Stimulated activated CD4-positive, alpha-beta T cell treated with anti-CD3 and anti-CD28 coated beads, Interleukin-4, amount 100 ng/mL, for 1 hour (primary cell): ENCODE results near the gene OSBPL10.
"Not testable (repeated sequence)": the region's sequence is repeated elsewhere in the genome, so short reads cannot be mapped to it uniquely, and the experiment has no call there.

Experiments used
- DNase-seq: peaks from one replicate; pipeline ENCODE4 v3.0.0-alpha.2; 2020

Gene OSBPL10

GRCh38 chr3:31692751-31693150 lies 288.3 kb downstream of the OSBPL10 start:
- DNase-seq, result no peak

DNA sequence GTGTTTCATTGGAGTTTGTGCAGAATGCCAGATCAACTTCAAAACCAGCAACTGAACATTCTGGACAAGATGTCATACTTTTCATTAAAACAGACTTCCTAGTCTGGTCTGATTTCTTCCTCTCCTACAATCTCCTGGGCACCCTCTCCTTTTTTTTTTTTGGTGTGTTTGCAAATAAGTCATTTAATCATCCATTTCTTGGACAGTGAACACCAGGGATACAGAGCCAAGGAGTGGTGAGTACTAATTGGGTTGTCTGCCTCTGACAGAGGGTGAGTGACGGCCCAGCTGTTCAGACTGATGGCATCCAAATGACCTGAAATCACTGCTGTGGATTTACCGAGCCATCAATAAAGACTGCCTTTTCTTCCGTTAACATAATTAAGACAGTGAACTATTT lies 290.3 kb downstream of the OSBPL10 start:
- DNase-seq, result no peak

GRCh38 chr3:31689523-31689922 lies 291.5 kb downstream of the OSBPL10 start:
- DNase-seq, result not testable (repeated sequence)

- DNase-seq, result no peak
Measured at GRCh38 chr3:31688984-31689383, 292.1 kb downstream of the OSBPL10 start.

GRCh38 chr3:31687020-31687802 lies 293.9 kb downstream of the OSBPL10 start:
- DNase-seq, result no peak

- DNase-seq, result no peak
Measured at GRCh38 chr3:31680072-31680870, 300.8 kb downstream of the OSBPL10 start.

- DNase-seq, result no peak
Measured at GRCh38 chr3:31676556-31676955, 304.5 kb downstream of the OSBPL10 start.

GRCh38 chr3:31673950-31674349 lies 307.1 kb downstream of the OSBPL10 start:
- no peak for DNase-seq

DNA sequence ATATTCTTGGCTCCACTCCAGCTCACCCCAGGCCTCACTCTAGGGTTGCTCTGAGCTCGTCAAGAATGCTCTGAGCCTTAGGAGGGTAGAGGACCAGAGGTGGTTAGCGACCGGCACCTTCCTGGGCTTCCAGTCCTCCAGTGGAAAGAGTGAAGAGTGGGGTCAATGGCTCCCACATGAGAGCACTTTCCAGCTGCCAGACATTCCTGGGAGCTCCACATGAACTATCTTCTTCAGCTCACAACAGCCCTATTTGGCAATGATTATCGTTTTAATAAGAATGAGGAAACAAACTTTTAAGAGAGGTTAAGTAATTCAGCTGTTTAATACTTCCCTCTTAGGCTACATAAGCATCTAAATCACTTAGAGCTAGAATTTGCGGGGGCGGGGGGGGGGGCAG lies 309.1 kb downstream of the OSBPL10 start:
- no peak for DNase-seq

- no peak for DNase-seq
Measured at GRCh38 chr3:31671451-31671850, 309.6 kb downstream of the OSBPL10 start.

GRCh38 chr3:31670722-31671121 lies 310.3 kb downstream of the OSBPL10 start:
- no peak for DNase-seq

DNA sequence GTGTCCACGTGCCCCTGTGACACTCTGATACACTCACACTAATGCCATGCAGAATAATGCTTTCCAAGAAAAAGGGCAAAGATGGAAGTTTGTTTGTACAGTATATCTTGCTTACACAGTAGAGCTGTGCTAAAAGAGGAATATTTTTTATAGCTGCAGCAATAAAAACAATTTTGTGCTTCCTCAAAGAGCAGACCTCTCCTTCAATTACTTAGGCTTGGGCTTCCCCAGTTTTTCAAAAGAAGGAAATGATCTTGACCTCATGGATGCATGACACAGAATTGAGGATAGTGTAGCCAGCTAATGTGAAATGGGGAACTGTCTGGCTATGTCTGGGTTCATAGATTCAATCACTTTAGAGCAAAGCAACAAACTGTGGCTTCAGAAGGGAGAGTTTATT lies 310.9 kb downstream of the OSBPL10 start:
- DNase-seq, result no peak

DNA sequence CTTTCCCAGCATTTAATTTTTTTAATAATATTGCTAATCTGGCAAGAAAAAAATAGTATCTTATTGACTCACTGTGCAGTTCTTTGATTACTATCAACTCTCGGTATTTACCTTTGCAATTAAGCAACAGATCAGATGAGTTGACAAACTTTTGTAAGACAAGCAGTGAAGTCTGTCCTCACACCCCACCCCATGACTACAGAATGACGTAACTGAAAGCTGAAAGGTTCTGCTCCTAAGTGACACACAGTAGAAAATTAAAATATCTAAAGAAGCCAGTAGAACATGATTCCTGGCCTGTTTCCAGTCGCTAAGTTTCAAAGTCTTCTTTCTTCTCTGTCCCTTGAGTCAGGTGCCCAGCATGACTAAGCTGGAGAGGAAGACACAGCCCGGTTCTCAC lies 312.8 kb downstream of the OSBPL10 start:
- DNase-seq, result no peak

- no peak for DNase-seq
Measured at GRCh38 chr3:31667582-31667981, 313.5 kb downstream of the OSBPL10 start.

- no peak for DNase-seq
Measured at GRCh38 chr3:31664031-31664430, 317.0 kb downstream of the OSBPL10 start.

DNA sequence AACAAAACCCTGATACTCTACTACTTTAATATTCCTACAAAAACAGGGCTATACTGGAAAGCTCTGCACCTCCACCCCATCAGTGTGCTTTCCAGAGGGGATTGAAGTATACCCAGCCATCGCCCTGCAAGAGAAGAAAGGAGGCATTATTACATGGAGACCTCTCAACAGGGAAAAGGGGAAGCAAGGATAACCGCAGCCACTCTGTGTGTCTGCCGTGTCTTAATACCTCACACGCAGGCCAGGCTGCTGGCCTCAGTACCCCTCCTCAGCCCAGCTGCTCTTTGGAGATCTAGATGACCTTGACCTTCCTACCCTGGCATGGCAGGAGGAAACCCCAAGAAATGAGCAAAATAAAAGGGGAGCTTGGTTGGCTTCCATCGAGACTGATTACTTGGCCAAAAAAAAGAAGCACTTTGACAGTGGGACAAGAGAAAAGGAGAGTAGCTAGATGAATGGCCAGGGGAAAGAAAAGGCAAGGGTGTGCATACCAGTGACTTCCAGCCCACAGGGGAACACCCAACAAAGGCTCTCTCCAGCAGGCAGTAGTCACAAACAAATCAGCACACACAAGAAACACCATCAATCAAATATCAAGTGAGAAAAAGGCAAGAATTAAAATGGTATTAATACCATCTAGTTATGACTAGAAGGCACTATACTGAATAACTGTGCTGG lies 318.9 kb downstream of the OSBPL10 start:
- DNase-seq, result no peak

DNA sequence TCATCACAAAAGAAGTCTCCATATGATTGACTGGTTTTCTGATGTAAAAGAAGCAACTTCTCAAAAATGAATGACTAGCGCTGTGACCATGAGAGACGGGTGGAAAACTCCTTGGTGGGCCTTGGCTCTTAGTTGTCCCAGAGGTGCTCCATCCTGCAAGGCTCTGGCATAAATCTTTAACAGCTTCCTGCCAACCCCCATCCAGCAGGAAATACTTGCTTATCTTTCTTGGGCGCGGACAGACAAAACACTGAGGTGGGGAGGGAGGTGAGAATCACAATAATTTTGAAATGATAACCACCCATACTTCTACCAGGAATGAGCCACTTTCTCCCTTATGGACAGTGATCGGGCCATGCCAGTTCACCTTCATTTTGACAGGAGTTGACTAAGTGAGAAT lies 319.8 kb downstream of the OSBPL10 start:
- no peak for DNase-seq

DNA sequence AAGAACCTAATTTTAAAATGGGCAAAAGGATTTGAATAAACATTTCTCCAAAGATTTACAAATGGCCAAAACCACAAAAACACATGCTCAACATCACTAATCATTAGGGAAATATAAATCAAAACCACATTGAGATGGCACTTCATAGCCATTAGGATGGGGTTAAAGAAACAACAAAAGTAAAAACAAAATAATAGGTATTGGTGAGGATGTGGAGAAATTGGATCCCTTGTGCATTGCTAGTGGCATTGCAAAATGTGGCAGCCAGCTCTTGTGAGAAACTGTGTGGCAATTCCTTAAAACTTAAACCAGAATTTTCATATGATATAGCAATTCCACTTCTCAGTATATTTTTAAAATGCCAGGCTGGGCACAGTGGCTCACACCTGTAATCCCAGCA lies 321.8 kb downstream of the OSBPL10 start:
- no peak for DNase-seq

DNA sequence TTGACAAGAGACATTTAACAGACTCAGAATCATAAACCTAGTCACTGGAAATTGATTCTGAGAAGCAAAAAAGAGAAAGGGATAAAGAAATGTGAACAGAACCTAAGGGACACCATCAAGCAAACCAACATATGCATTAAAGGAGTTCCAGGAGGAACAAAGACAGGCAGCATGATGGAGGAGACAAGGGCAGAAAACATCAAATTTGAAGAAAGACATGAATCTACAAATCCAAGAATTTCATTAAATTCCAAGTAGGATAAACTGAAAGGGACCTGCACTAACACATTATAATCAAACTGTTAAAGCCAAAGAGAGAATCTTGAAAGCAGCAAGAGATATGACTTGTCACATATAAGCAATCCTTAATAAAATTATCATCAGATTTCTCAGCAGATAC lies 326.1 kb downstream of the OSBPL10 start:
- no peak for DNase-seq

DNA sequence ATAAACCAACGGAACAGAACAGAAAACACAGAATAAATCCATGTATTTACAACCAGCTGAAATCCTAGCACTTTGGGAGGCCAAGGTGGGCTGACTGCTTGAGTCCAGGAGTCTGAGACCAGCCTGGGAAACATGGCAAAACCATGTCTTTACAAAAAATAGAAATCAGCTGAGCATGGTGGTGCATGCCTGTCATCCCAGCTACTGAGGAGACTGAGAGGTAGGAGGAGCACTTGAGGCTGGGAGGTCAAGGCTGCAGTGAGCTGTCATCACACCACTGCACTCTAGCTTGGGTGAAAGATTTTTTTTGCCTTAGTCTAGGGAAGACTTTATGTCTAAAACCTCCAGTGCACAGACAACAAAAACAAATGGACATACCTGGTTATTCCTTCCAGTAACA lies 327.6 kb downstream of the OSBPL10 start:
- DNase-seq, result no peak

GRCh38 chr3:31652296-31652695 lies 328.8 kb downstream of the OSBPL10 start:
- no peak for DNase-seq

DNA sequence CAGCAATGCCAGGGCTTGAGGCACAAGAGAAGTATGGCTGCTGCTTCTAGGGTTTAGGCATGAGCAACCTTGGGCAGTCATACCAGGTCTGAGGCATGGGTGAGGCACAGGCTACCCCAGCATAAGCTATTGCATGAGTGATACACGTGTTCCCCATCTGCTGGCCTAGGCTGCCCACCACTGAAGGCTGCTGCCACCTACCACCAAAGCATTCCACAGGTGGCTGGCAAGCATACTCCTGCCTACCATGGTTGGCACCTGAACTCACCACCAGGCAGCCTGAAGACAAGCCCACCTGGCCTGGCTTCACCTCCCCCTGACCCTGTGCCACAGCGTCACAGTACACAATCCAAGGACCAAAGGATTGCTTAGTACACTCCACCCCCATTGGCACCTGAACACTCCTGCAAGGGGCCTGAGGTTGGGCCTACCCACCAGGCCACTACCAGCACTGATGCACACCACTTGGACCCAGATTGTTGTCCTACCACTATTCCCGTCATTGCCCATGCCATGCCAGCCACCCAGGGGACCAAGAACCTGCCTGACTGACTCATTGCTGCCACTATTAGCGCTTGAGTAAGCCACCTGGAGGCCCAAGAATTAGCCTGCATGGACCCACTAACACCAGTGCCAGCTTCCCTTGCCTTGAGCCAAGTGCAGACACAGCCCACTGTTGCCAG lies 332.6 kb downstream of the OSBPL10 start:
- no peak for DNase-seq

GRCh38 chr3:31645256-31645655 lies 335.8 kb downstream of the OSBPL10 start:
- no peak for DNase-seq
